IMR-90 (cell line): ENCODE data around the gene NUAK1. TPM values are rescaled to one million over a fixed set of nuclear protein-coding genes. Genes with fewer than 3 reads are reported as not detected.

Experiments
- ATAC-seq: fragments of 200-7000 bp; cut with Tn5 transposase; 2 replicates; pipeline ENCODE4 v1.9.1; 2020; ENCODE audit warnings: low read depth, mild to moderate bottlenecking, moderate library complexity
- BruUV-seq: library from RNA; stranded (reverse); fragments of 400-500 nt; replicated peaks from 2 replicates; lab custom pipeline; 2021; lab: Mats Ljungman, UMichigan
- CTCF ChIA-PET: fragments of 300-600 bp; formaldehyde crosslinking; extraction: SDS; loops from one replicate; lab custom pipeline; 2021; ENCODE audit warnings: antibody characterized with exemption; lab: Yijun Ruan, JAX
- POLR2A ChIA-PET: fragments of 300-600 bp; sonication (Branson Sonifier 250); formaldehyde crosslinking; loops from one replicate; lab custom pipeline; 2022; ENCODE audit warnings: antibody characterized with exemption; ENCODE audit not compliant: unreplicated experiment; lab: Charles Lee
- DNase-seq: peaks from one replicate; pipeline ENCODE4 v3.0.0; 2013
- H2AFZ ChIP-seq: replicated peaks from 2 replicates; pipeline ENCODE3; 2013; ENCODE audit warnings: low read length, mild to moderate bottlenecking; ENCODE audit not compliant: poor library complexity
- H2AK5ac ChIP-seq: 2 replicates; pipeline ENCODE4 v1.6.1; 2013; ENCODE audit warnings: low read depth, low read length, inconsistent platforms
- H2AK9ac ChIP-seq: replicated peaks from 2 replicates; pipeline ENCODE3; 2013; ENCODE audit warnings: mild to moderate bottlenecking, low read depth, low read length, moderate library complexity; ENCODE audit not compliant: poor library complexity
- H2BK120ac ChIP-seq: 2 replicates; pipeline ENCODE4 v1.6.1; 2013; ENCODE audit warnings: low read depth, low read length, inconsistent platforms
- H2BK15ac ChIP-seq: 3 replicates; pipeline ENCODE4 v1.6.1; 2013; ENCODE audit warnings: low read depth, low read length, inconsistent platforms
- H2BK20ac ChIP-seq: 2 replicates; pipeline ENCODE4 v1.6.1; 2013; ENCODE audit warnings: low read depth, mild to moderate bottlenecking, inconsistent platforms, low read length, moderate library complexity
- H2BK5ac ChIP-seq: 2 replicates; pipeline ENCODE4 v1.6.1; 2013; ENCODE audit warnings: mild to moderate bottlenecking, low read depth, low read length, inconsistent platforms; ENCODE audit not compliant: poor library complexity, severe bottlenecking
- H3K14ac ChIP-seq: replicated peaks from 2 replicates; pipeline ENCODE4 v1.6.1; 2013; ENCODE audit warnings: low read depth, low read length, inconsistent platforms
- H3K18ac ChIP-seq: 2 replicates; pipeline ENCODE4 v1.6.1; 2013; ENCODE audit warnings: low read depth, low read length, control low read depth
- H3K23ac ChIP-seq: 2 replicates; pipeline ENCODE4 v1.6.1; 2013; ENCODE audit warnings: low read depth, low read length, inconsistent platforms
- H3K27ac ChIP-seq: 2 replicates; pipeline ENCODE4 v1.5.1; 2013; ENCODE audit warnings: mild to moderate bottlenecking, control low read depth, low read length; ENCODE audit not compliant: insufficient read depth
- H3K27me3 ChIP-seq: 2 replicates; pipeline ENCODE4 v1.6.1; 2013; ENCODE audit warnings: low read length; ENCODE audit not compliant: control insufficient read depth, insufficient read depth
- H3K36me3 ChIP-seq: 2 replicates; pipeline ENCODE4 v1.6.1; 2013; ENCODE audit warnings: low read length, mixed read lengths; ENCODE audit not compliant: control insufficient read depth, insufficient read depth
- H3K4ac ChIP-seq: 2 replicates; pipeline ENCODE4 v1.6.1; 2013; ENCODE audit warnings: low read depth, low read length, inconsistent platforms
- H3K4me1 ChIP-seq: 2 replicates; pipeline ENCODE4 v1.6.1; 2013; ENCODE audit warnings: low read length, mixed read lengths; ENCODE audit not compliant: control insufficient read depth, insufficient read depth
- H3K4me2 ChIP-seq: 2 replicates; pipeline ENCODE4 v1.6.1; 2013; ENCODE audit warnings: low read depth, mild to moderate bottlenecking, control low read depth, low read length, moderate library complexity
- H3K4me3 ChIP-seq: 2 replicates; pipeline ENCODE4 v1.5.1; 2013; ENCODE audit warnings: low read depth, mild to moderate bottlenecking, control low read depth, low read length, moderate library complexity; ENCODE audit not compliant: insufficient read depth
- H3K56ac ChIP-seq: 2 replicates; pipeline ENCODE4 v1.6.1; 2013; ENCODE audit warnings: low read length, inconsistent platforms; ENCODE audit not compliant: insufficient read depth; ENCODE audit errors: extremely low read depth
- H3K79me1 ChIP-seq, 2 experiments: 2 replicates each; pipeline ENCODE4 v1.6.1; 2013; ENCODE audit warnings: low read length in 2 of 2, inconsistent platforms in 1 of 2, low read depth in 1 of 2
- H3K9ac ChIP-seq: 2 replicates; pipeline ENCODE4 v1.6.1; 2013; ENCODE audit warnings: low read depth, low read length, control low read depth
- H3K9me1 ChIP-seq: 2 replicates; pipeline ENCODE4 v1.6.1; 2013; ENCODE audit warnings: low read length, inconsistent platforms; ENCODE audit not compliant: insufficient read depth
- H3K9me3 ChIP-seq: 2 replicates; pipeline ENCODE4 v1.6.1; 2013; ENCODE audit warnings: low read length; ENCODE audit not compliant: control insufficient read depth, insufficient read depth
- H4K20me1 ChIP-seq: 2 replicates; pipeline ENCODE4 v1.6.1; 2013; ENCODE audit warnings: low read length, inconsistent platforms; ENCODE audit not compliant: insufficient read depth
- H4K5ac ChIP-seq: 2 replicates; pipeline ENCODE4 v1.6.1; 2013; ENCODE audit warnings: mild to moderate bottlenecking, low read depth, low read length, control low read depth
- H4K8ac ChIP-seq, 2 experiments: 2 replicates each; pipeline ENCODE4 v1.6.1; 2013; ENCODE audit warnings: low read depth in 2 of 2, low read length in 2 of 2, control low read depth in 1 of 2, inconsistent platforms in 1 of 2
- H4K91ac ChIP-seq: 2 replicates; pipeline ENCODE4 v1.6.1; 2013; ENCODE audit warnings: low read depth, low read length, inconsistent platforms; ENCODE audit not compliant: insufficient read depth
- BHLHE40 ChIP-seq: fragments of 150-350 bp; IDR thresholded peaks from 2 replicates; pipeline ENCODE4 v1.6.1; 2016; ENCODE audit warnings: mild to moderate bottlenecking, low read depth, low read length
- CEBPB ChIP-seq: IDR thresholded peaks from 2 replicates; pipeline ENCODE4 v1.6.1; 2012; ENCODE audit warnings: low read depth, low read length, improper control_type of control experiment
- CHD1 ChIP-seq: IDR thresholded peaks from 2 replicates; pipeline ENCODE4 v1.6.1; 2012; ENCODE audit warnings: low read depth, low read length, improper control_type of control experiment
- ELK1 ChIP-seq: fragments of 150-350 bp; IDR thresholded peaks from 2 replicates; pipeline ENCODE4 v1.6.1; 2016; ENCODE audit warnings: low read depth, mild to moderate bottlenecking, low read length, moderate library complexity, borderline replicate concordance
- FOS ChIP-seq: fragments of 150-350 bp; IDR thresholded peaks from 2 replicates; pipeline ENCODE4 v1.6.1; 2016; ENCODE audit warnings: low read depth, low read length
- MAFK ChIP-seq: IDR thresholded peaks from 2 replicates; pipeline ENCODE4 v1.6.1; 2012; ENCODE audit warnings: low read depth, low read length, improper control_type of control experiment
- MAZ ChIP-seq: IDR thresholded peaks from 2 replicates; pipeline ENCODE4 v1.6.1; 2012; ENCODE audit warnings: low read depth, mild to moderate bottlenecking, low read length, improper control_type of control experiment, moderate library complexity, borderline replicate concordance
- MXI1 ChIP-seq: IDR thresholded peaks from 2 replicates; pipeline ENCODE4 v1.6.1; 2012; ENCODE audit warnings: low read depth, mild to moderate bottlenecking, low read length, moderate library complexity, borderline replicate concordance
- NFE2L2 ChIP-seq: fragments of 150-350 bp; IDR thresholded peaks from 2 replicates; pipeline ENCODE4 v1.6.1; 2016; ENCODE audit warnings: low read depth, mild to moderate bottlenecking, low read length
- POLR2A ChIP-seq: IDR thresholded peaks from 2 replicates; pipeline ENCODE4 v1.6.1; 2012; ENCODE audit warnings: mild to moderate bottlenecking, low read depth, low read length
- RCOR1 ChIP-seq: IDR thresholded peaks from 2 replicates; pipeline ENCODE4 v1.6.1; 2012; ENCODE audit warnings: mild to moderate bottlenecking, low read length, improper control_type of control experiment; ENCODE audit not compliant: insufficient replicate concordance
- RFX5 ChIP-seq: IDR thresholded peaks from 2 replicates; pipeline ENCODE4 v1.8.0; 2012; ENCODE audit warnings: low read depth, mild to moderate bottlenecking, low read length, moderate library complexity
- SMC3 ChIP-seq: fragments of 150-350 bp; IDR thresholded peaks from 2 replicates; pipeline ENCODE4 v1.6.1; 2016; ENCODE audit warnings: low read depth, mild to moderate bottlenecking, antibody characterized with exemption, low read length, moderate library complexity
- WGBS, 2 experiments: methylation state at CpG; one replicate each; pipeline versions ENCODE4 v1.1.5 to v1.1.7; 2013; ENCODE audit warnings: missing lambda C conversion rate in 2 of 2; ENCODE audit not compliant: insufficient read length in 1 of 2; ENCODE audit errors: extremely low coverage in 2 of 2; 5-methylcytosine and 5-hydroxymethylcytosine counted together
- dilution Hi-C: fragments of 300-500 bp; cut with HindIII; formaldehyde crosslinking; loops from one replicate; pipeline ENCODE4 v1.14.3; 2018; ENCODE audit warnings: low sequenced_read_pairs; ENCODE audit not compliant: unreplicated experiment
- in situ Hi-C: fragments of 300-500 bp; cut with MboI; formaldehyde crosslinking; loops from 3 replicates; pipeline ENCODE4 v1.14.3; 2019; ENCODE audit warnings: low sequenced_read_pairs, inconsistent platforms, mixed read lengths
- intact Hi-C: fragments of 100-400 bp; cut with micrococcal nuclease; formaldehyde crosslinking; loops from 2 replicates; pipeline ENCODE4 v1.10.0; 2022
- polyA plus RNA-seq, 3 experiments: library from polyadenylated mRNA; depleted of rRNA; stranded (reverse); fragments of >200 nt; gene quantifications; 2 replicates each; pipeline ENCODE4 v1.2.3, GENCODE V29; 2012; ENCODE audit warnings: low replicate concordance in 1 of 3
- total RNA-seq: library from RNA; depleted of rRNA; stranded (reverse); fragments of >200 nt; gene quantifications from 2 replicates; pipeline ENCODE4 v1.2.3, GENCODE V29; 2012
- TF ChIP-seq, protein P1 (sequence below): conservative IDR thresholded peaks from 2 replicates; pipeline ENCODE4 v1.5.1; 2012; ENCODE audit warnings: mild to moderate bottlenecking, low read depth, low read length, improper control_type of control experiment

Gene NUAK1
- total and polyA plus RNA-seq, 2 of the 4 experiments (the other 2 are of a cell fraction) = 4.8 to 8.8 TPM

DNA sequence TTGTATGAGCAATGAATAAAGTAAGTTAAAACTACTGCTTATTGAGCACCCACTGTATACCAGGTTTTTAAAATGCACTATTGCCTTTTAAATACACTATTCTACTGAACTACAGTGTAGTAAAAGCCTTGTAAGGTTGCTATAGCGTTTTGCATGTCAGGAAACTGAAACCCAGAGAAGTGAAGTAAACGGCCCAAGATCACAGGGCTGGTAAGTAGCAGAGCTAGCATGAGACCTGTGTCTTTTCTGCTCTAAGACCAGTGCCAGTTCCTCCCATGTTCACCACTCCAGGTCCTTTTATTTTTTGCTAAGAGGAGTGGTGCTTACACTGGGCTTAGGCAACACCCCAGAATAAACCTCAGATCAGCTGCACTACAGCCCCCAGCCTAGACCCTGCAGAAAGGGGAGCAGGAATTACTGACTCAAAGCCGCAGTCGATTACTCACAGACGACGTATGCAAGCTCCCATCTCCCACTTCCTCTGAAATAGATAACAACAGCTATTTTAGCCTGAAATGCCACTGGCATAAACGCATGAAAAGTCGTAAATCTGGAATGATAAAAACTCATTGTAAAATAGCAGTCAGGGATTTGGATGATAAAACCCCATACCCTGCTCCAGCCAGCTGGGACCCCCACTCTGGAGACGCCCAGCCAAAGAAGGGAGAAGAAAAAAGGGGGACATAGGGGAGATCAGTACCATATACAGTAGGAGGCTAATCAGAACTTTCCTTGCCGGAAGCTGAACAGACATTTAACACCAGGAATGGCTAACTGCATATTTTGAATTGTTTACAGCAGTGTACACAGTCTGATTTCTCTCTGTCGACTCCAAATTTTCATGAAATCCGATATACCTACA, 108.3 kb downstream of the NUAK1 start:
- Histone ChIP-seq H2AK9ac (peak overlapping the region; percentile 35), H2BK5ac (peak overlapping the region; percentile 97), H2AFZ (peak overlapping the region; percentile 80), H3K9me3 (no peaks in the 10 kb centered on the region), H3K9me1 (peaks cover 20% of the 10 kb centered on the region), H2AK5ac (peak overlapping the region; percentile 38), H3K9ac (peak overlapping the region; percentile 75), H3K4me1 (peaks cover 18% of the 10 kb centered on the region), H3K27ac (peak overlapping the region; percentile 95), H2BK20ac (peak overlapping the region; percentile 98), H3K4me3 (peak overlapping the region; percentile 13; the same call in 1 of the 2 replicates), H2BK120ac (peak overlapping the region; percentile 99), H3K18ac (peak overlapping the region; percentile 86), H3K4me2 (peak overlapping the region; percentile 69), H4K91ac (peak overlapping the region; percentile 85), H3K4ac (peak overlapping the region; percentile 81), H2BK15ac (peak overlapping the region; percentile 58), H3K23ac (peak overlapping the region; percentile 61), H3K27me3 (no peaks in the 10 kb centered on the region), H4K20me1 (no peaks in the 10 kb centered on the region), H3K79me1 (no peaks in the 10 kb centered on the region; a peak in 1 of 4 replicates), H3K56ac (peak overlapping the region; percentile 97), H4K8ac (peak overlapping the region; percentile 75 to 98), H4K5ac (peak overlapping the region; percentile 72), H3K14ac (peak overlapping the region; percentile 84), H3K36me3 (no peaks in the 10 kb centered on the region)
- no TSS peak for BruUV-seq
- ChIA-PET POLR2A (no interaction called here), CTCF (interaction anchor here (0.9 kb wide), 1 partner anchor 105 kb away, joined by 3 read pairs; no protein-coding TSS in a partner anchor)
- intact Hi-C loops (loop anchor here (1.0 to 5.0 kb wide), 4 partner anchors 38 to 112 kb away; no protein-coding TSS in a partner anchor), in situ Hi-C loops (no loop called here), dilution Hi-C loops (no loop called here)
- ATAC-seq (peak; percentile 86), DNase-seq (peak; percentile 96)
- WGBS, 2 experiments = no CpG with 5 or more reads among the region's 12 CpGs
- TF ChIP-seq MXI1 (no peak), CEBPB (peak; percentile 87), POLR2A (peak; percentile 46; the same call in 1 of the 2 replicates), CHD1 (no peak), MAFK (peak; percentile 21; the same call in 1 of the 2 replicates), RFX5 (no peak), MAZ (peak; percentile 70; the same call in 1 of the 2 replicates), FOS (peak; percentile 91), BHLHE40 (peak; percentile 57; the same call in 1 of the 2 replicates), RCOR1 (no peak), ELK1 (no peak), NFE2L2 (no peak), SMC3 (peak; percentile 31; the same call in 1 of the 2 replicates)
- TF ChIP-seq, protein P1, sequence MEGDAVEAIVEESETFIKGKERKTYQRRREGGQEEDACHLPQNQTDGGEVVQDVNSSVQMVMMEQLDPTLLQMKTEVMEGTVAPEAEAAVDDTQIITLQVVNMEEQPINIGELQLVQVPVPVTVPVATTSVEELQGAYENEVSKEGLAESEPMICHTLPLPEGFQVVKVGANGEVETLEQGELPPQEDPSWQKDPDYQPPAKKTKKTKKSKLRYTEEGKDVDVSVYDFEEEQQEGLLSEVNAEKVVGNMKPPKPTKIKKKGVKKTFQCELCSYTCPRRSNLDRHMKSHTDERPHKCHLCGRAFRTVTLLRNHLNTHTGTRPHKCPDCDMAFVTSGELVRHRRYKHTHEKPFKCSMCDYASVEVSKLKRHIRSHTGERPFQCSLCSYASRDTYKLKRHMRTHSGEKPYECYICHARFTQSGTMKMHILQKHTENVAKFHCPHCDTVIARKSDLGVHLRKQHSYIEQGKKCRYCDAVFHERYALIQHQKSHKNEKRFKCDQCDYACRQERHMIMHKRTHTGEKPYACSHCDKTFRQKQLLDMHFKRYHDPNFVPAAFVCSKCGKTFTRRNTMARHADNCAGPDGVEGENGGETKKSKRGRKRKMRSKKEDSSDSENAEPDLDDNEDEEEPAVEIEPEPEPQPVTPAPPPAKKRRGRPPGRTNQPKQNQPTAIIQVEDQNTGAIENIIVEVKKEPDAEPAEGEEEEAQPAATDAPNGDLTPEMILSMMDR = no peak
